HepG2 (cell line): Measurements from ENCODE around the gene ASB7. TPM values are rescaled to one million over a fixed set of nuclear protein-coding genes. Genes with fewer than 3 reads are reported as not detected.

Source experiments
- ATAC-seq: fragments of 200-7000 bp; cut with Tn5 transposase; 3 replicates; pipeline ENCODE4 v1.9.1; 2020; ENCODE audit warnings: mild to moderate bottlenecking, moderate library complexity
- BruUV-seq: library from RNA; stranded (reverse); fragments of 400-500 nt; replicated peaks from 2 replicates; lab custom pipeline; 2021; lab: Mats Ljungman, UMichigan
- CTCF ChIA-PET: fragments of 300-600 bp; formaldehyde crosslinking; extraction: SDS; loops from one replicate; lab custom pipeline; 2021; ENCODE audit warnings: low total read pairs, inconsistent platforms, low intra/inter-chr PET ratio; lab: Yijun Ruan, JAX
- POLR2A ChIA-PET: fragments of 350-600 bp; sonication (Branson Sonifier 250); formaldehyde crosslinking; loops from one replicate; lab custom pipeline; 2020; ENCODE audit warnings: antibody characterized with exemption, inconsistent platforms; lab: Yijun Ruan, JAX
- DNase-seq: peaks from one replicate; pipeline ENCODE4 v3.0.0-alpha.2; 2015; ENCODE audit warnings: low spot score
- FAIRE-seq: peaks from 3 replicates; lab custom pipeline; 2011; peaks lifted over from hg19 to GRCh38; lab: Jason Lieb, UNC
- H2AFZ ChIP-seq: one replicate; pipeline ENCODE4 v1.6.1; 2011; ENCODE audit warnings: low read length, inconsistent platforms
- H3K27ac ChIP-seq: fragments of 300-600 bp; 3 replicates; pipeline ENCODE4 v1.8.0; 2011; ENCODE audit warnings: mixed run types, mild to moderate bottlenecking, mixed read lengths, low read length, inconsistent platforms; ENCODE audit not compliant: insufficient read depth; ENCODE audit errors: extremely low read length
- H3K27me3 ChIP-seq, 2 experiments: fragments of 200-600 bp in 1 of 2; 2 replicates in 1 of 2; 3 replicates in 1 of 2; pipeline versions ENCODE4 v1.6.0 to v1.8.0; 2011; ENCODE audit warnings: low read length in 2 of 2, mild to moderate bottlenecking in 2 of 2, moderate library complexity in 2 of 2, inconsistent platforms in 1 of 2; ENCODE audit not compliant: insufficient read depth in 2 of 2, control insufficient read depth in 1 of 2
- H3K36me3 ChIP-seq, 2 experiments: fragments of 200-600 bp in 1 of 2; replicated peaks in 1 of 2; 2 replicates in 1 of 2; 3 replicates in 1 of 2; pipeline versions ENCODE4 v1.5.1 to v1.8.0; 2011; ENCODE audit warnings: low read length in 2 of 2, inconsistent platforms in 1 of 2; ENCODE audit not compliant: insufficient read depth in 2 of 2, control insufficient read depth in 1 of 2
- H3K4me1 ChIP-seq: 2 replicates; pipeline ENCODE4 v1.5.1; 2012; ENCODE audit warnings: low read length, inconsistent platforms; ENCODE audit not compliant: insufficient read depth
- H3K4me2 ChIP-seq: 2 replicates; pipeline ENCODE4 v1.6.0; 2011; ENCODE audit warnings: low read depth, low read length, inconsistent platforms
- H3K4me3 ChIP-seq, 3 experiments: fragments of 200-600 bp in 1 of 3; sonication (generic), shearing (Covaris generic) in 1 of 3; replicated peaks in 1 of 3; 2 replicates each; pipeline ENCODE4 v1.5.1; 2011 to 2016; ENCODE audit warnings: low read length in 3 of 3, inconsistent platforms in 2 of 3, low read depth in 2 of 3, mild to moderate bottlenecking in 2 of 3, control low read depth in 1 of 3, mixed read lengths in 1 of 3; ENCODE audit not compliant: insufficient read depth in 1 of 3
- H3K79me2 ChIP-seq: one replicate; pipeline ENCODE4 v1.6.1; 2011; ENCODE audit warnings: low read length, inconsistent platforms; ENCODE audit not compliant: insufficient read depth
- H3K9ac ChIP-seq: 2 replicates; pipeline ENCODE4 v1.6.0; 2011; ENCODE audit warnings: mild to moderate bottlenecking, low read depth, low read length, inconsistent platforms; ENCODE audit not compliant: insufficient read depth
- H3K9me3 ChIP-seq: 2 replicates; pipeline ENCODE4 v1.5.1; 2012; ENCODE audit warnings: mild to moderate bottlenecking, low read length
- H4K20me1 ChIP-seq: 2 replicates; pipeline ENCODE4 v1.6.0; 2011; ENCODE audit warnings: inconsistent platforms, mild to moderate bottlenecking, low read length, moderate library complexity; ENCODE audit not compliant: insufficient read depth
- RNF2 ChIP-seq: fragments of 450-650 bp; conservative IDR thresholded peaks from 2 replicates; pipeline ENCODE4 v1.6.1; 2016; ENCODE audit warnings: low read depth
- ZNF547 ChIP-seq: sonication (generic); formaldehyde crosslinking; IDR thresholded peaks from 2 replicates; pipeline ENCODE4 v1.5.1; 2020; ENCODE audit warnings: mild to moderate bottlenecking, missing genetic modification reagents
- WGBS: methylation state at CpG from one replicate; pipeline ENCODE4 v1.1.6; 2017; ENCODE audit warnings: low lambda C conversion rate; 5-methylcytosine and 5-hydroxymethylcytosine counted together
- in situ Hi-C: cut with HindIII; loops from 2 replicates; pipeline ENCODE4 v1.10.0; 2017; ENCODE audit warnings: low pct_unique_long_range_greater_than_20kb; ENCODE audit not compliant: extremely low pct_ligation_motif_present
- intact Hi-C: fragments of 100-400 bp; cut with micrococcal nuclease; formaldehyde crosslinking; loops from one replicate; pipeline ENCODE4 v1.10.0; 2022; ENCODE audit not compliant: unreplicated experiment
- polyA plus RNA-seq, 8 experiments: library from polyadenylated mRNA; depleted of rRNA in 3 of 8; stranded (reverse) in 7 of 8; unstranded in 1 of 8; fragments of >200 nt; fragmentation: Illumina TruSeq in 4 of 8; extraction: Trizol in 4 of 8; gene quantifications; 2 replicates each; pipeline versions ENCODE4 v1.2.1 to v1.2.3, GENCODE V29; 2011 to 2016; ENCODE audit warnings: low read depth in 4 of 8, missing spikeins in 1 of 8, mixed read lengths in 1 of 8; ENCODE audit not compliant: insufficient read depth in 1 of 8
- total RNA-seq, 5 experiments: library from RNA; depleted of rRNA; stranded (reverse); fragments of >200 nt; fragmentation: Illumina TruSeq; extraction: Trizol; gene quantifications; 2 replicates each; pipeline ENCODE4 v1.2.3, GENCODE V29; 2016; ENCODE audit warnings: low read depth in 1 of 5
- TF ChIP-seq, protein P1 (sequence below): fragments of 450-650 bp; IDR thresholded peaks from 2 replicates; pipeline ENCODE4 v1.6.1; 2016
- TF ChIP-seq, protein P2 (sequence below): sonication (generic); formaldehyde crosslinking; IDR thresholded peaks from 2 replicates; pipeline ENCODE4 v1.5.0; 2020; ENCODE audit warnings: mild to moderate bottlenecking, low read depth, missing genetic modification reagents, borderline replicate concordance
- TF ChIP-seq, protein P3 (sequence below): IDR thresholded peaks from 2 replicates; pipeline ENCODE4 v1.6.1; 2016; ENCODE audit warnings: missing compliant biosample characterization, missing genetic modification reagents, borderline replicate concordance
- TF ChIP-seq, protein P4 (sequence below): sonication (generic); formaldehyde crosslinking; IDR thresholded peaks from 2 replicates; pipeline ENCODE4; 2020; ENCODE audit warnings: missing genetic modification reagents, mild to moderate bottlenecking, borderline replicate concordance

ASB7 gene
- total and polyA plus RNA-seq, 2 of the 13 experiments (the other 11 are each of a cell fraction or from before 2014, with no cell fraction given) = 7.7 to 12.1 TPM

DNA sequence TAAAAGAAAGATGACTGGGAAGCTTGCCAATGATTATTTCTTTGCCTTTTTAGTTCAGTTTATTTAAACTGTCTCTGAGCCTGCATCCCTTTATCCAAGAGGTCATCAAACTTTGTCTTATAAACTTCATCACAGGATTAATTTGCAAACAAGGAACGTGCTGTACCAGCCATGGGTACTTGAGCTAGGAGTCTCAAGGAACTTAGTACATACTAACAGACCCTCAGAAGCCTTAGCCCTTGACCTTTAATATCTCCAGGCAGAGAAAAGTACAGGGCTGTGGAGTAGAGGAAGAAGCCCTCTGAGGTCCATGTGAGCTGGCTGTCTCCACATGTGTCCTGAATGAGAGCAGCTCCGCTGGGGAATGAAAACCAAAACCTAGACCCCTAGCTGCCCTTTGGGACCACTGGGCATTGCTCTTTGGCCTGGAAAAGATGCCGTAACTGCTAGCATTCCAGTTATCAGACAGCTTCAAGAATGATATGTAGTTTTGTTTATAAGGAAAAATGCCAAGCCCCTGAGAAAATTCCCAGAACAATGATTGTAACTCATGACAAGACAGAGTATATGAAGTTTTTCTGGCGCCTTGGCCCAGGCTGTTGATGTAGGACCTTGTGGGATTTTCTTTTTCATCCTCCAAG, 92.1 kb downstream of the ASB7 start:
- no peak for DNase-seq
- 8% methylated on average over 4 of the region's 4 CpGs for WGBS

DNA sequence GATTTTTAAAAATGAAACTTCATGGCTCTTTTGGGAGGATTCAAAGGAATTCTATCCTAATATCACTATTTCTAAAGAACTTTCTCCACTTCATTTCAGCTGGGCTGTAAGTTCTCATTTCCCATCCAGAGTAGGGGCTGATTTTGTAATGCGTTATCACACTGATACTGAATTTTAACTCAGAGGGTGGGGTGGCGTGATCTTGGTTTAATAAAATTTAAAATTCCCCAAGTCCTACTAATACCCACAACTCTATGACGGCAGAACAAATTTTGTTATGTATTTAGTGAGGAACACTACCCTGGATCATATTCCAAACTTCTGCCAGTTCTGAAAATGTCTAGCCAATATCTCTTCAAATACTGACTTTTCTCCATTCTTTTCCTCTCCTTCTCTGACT, 92.7 kb downstream of the ASB7 start:
- ATAC-seq = no peak

More for the DNA sequence above, 92.1 kb downstream of the ASB7 start:
- no TSS peak for BruUV-seq
- Histone ChIP-seq H3K4me3 (no peak overlapping the region), H3K79me2 (no peaks in the 10 kb centered on the region), H3K4me1 (no peaks in the 10 kb centered on the region), H2AFZ (no peak overlapping the region), H3K27me3 (peaks cover 0 to 4% of the 10 kb centered on the region in 2 experiments; a peak in 1 of 5 replicates), H3K36me3 (no peaks in the 10 kb centered on the region), H3K9me3 (peaks cover 14% of the 10 kb centered on the region), H3K4me2 (no peak overlapping the region), H4K20me1 (no peaks in the 10 kb centered on the region), H3K27ac (no peak overlapping the region), H3K9ac (no peak overlapping the region)
- intact Hi-C loops = no loop called here
- POLR2A ChIA-PET = no interaction called here
- CTCF ChIA-PET = no interaction called here
- TF ChIP-seq, protein P1, sequence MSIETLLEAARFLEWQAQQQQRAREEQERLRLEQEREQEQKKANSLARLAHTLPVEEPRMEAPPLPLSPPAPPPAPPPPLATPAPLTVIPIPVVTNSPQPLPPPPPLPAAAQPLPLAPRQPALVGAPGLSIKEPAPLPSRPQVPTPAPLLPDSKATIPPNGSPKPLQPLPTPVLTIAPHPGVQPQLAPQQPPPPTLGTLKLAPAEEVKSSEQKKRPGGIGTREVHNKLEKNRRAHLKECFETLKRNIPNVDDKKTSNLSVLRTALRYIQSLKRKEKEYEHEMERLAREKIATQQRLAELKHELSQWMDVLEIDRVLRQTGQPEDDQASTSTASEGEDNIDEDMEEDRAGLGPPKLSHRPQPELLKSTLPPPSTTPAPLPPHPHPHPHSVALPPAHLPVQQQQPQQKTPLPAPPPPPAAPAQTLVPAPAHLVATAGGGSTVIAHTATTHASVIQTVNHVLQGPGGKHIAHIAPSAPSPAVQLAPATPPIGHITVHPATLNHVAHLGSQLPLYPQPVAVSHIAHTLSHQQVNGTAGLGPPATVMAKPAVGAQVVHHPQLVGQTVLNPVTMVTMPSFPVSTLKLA = peak; percentile 36
- TF ChIP-seq, protein P2, sequence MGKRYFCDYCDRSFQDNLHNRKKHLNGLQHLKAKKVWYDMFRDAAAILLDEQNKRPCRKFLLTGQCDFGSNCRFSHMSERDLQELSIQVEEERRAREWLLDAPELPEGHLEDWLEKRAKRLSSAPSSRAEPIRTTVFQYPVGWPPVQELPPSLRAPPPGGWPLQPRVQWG (CRISPR knock-in tag) = no peak
- ATAC-seq (no peak), FAIRE-seq (no peak)
- in situ Hi-C loops = no loop called here

More for the DNA sequence above, 92.7 kb downstream of the ASB7 start:
- WGBS = 61% methylated on average over 3 of the region's 3 CpGs
- ChIA-PET CTCF (no interaction called here), POLR2A (no interaction called here)
- H3K4me3 ChIP-seq = no peak overlapping the region
- no peak overlapping the region for H2AFZ ChIP-seq
- FAIRE-seq (no peak), DNase-seq (no peak)
- peaks cover 0 to 4% of the 10 kb centered on the region in 2 experiments; a peak in 1 of 5 replicates for H3K27me3 ChIP-seq
- H3K4me1 ChIP-seq = no peaks in the 10 kb centered on the region
- no peak overlapping the region for H3K27ac ChIP-seq
- TF ChIP-seq ZNF547 (CRISPR knock-in tag) = no peak
- TF ChIP-seq RNF2 = no peak
- TF ChIP-seq, protein P3, sequence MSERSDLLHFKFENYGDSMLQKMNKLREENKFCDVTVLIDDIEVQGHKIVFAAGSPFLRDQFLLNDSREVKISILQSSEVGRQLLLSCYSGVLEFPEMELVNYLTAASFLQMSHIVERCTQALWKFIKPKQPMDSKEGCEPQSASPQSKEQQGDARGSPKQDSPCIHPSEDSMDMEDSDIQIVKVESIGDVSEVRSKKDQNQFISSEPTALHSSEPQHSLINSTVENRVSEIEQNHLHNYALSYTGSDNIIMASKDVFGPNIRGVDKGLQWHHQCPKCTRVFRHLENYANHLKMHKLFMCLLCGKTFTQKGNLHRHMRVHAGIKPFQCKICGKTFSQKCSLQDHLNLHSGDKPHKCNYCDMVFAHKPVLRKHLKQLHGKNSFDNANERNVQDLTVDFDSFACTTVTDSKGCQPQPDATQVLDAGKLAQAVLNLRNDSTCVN (CRISPR knock-in tag) = no peak
- TF ChIP-seq, protein P4, sequence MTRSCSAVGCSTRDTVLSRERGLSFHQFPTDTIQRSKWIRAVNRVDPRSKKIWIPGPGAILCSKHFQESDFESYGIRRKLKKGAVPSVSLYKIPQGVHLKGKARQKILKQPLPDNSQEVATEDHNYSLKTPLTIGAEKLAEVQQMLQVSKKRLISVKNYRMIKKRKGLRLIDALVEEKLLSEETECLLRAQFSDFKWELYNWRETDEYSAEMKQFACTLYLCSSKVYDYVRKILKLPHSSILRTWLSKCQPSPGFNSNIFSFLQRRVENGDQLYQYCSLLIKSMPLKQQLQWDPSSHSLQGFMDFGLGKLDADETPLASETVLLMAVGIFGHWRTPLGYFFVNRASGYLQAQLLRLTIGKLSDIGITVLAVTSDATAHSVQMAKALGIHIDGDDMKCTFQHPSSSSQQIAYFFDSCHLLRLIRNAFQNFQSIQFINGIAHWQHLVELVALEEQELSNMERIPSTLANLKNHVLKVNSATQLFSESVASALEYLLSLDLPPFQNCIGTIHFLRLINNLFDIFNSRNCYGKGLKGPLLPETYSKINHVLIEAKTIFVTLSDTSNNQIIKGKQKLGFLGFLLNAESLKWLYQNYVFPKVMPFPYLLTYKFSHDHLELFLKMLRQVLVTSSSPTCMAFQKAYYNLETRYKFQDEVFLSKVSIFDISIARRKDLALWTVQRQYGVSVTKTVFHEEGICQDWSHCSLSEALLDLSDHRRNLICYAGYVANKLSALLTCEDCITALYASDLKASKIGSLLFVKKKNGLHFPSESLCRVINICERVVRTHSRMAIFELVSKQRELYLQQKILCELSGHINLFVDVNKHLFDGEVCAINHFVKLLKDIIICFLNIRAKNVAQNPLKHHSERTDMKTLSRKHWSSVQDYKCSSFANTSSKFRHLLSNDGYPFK (CRISPR knock-in tag) = no peak
- no TSS peak for BruUV-seq
- intact Hi-C loops (no loop called here), in situ Hi-C loops (no loop called here)
- peaks cover 14% of the 10 kb centered on the region for H3K9me3 ChIP-seq
- H3K36me3 ChIP-seq = no peaks in the 10 kb centered on the region
- no peaks in the 10 kb centered on the region for H4K20me1 ChIP-seq
- H3K9ac ChIP-seq = no peak overlapping the region
- H3K79me2 ChIP-seq = no peaks in the 10 kb centered on the region
- no peak overlapping the region for H3K4me2 ChIP-seq
